Fibroblast of skin of left quadriceps (primary cell): ENCODE measurements around the gene SCN5A.
A peak's percentile ranks its signal among the peaks of the same experiment; 100 is the strongest.

Experiments used
- DNase-seq, 2 experiments: peaks; one replicate each; pipeline ENCODE4 v3.0.0-alpha.2; 2013; ENCODE audit warnings: low read depth in 2 of 2

Gene SCN5A

GRCh38 chr3:38649500-38650247, at the start of gene SCN5A:
Gene SCN5A (minus strand): TSS chr3:38649687. CDS start chr3:38633307, 16,380 bp downstream.
- no peak for DNase-seq

- DNase-seq = no peak
Measured at GRCh38 chr3:38698760-38699159, 49.3 kb upstream of the SCN5A start.

GRCh38 chr3:38698061-38698460, 48.6 kb upstream of the SCN5A start:
- no peak for DNase-seq

- DNase-seq = no peak
Measured at GRCh38 chr3:38696034-38696433, 46.5 kb upstream of the SCN5A start.

- DNase-seq = no peak
Measured at GRCh38 chr3:38690185-38690584, 40.7 kb upstream of the SCN5A start.

GRCh38 chr3:38689774-38690173, 40.3 kb upstream of the SCN5A start:
- DNase-seq = no peak

GRCh38 chr3:38689346-38689745, 39.9 kb upstream of the SCN5A start:
- DNase-seq = no peak

GRCh38 chr3:38687321-38687720, 37.8 kb upstream of the SCN5A start:
- no peak for DNase-seq

- no peak for DNase-seq
Measured at GRCh38 chr3:38684546-38684945, 35.1 kb upstream of the SCN5A start.

- no peak for DNase-seq
Measured at GRCh38 chr3:38669668-38670067, 20.2 kb upstream of the SCN5A start.

GRCh38 chr3:38662544-38662943, 13.1 kb upstream of the SCN5A start:
- peak in 1 of 2 experiments; percentile 3 for DNase-seq

GRCh38 chr3:38658841-38659240, 9.4 kb upstream of the SCN5A start:
- DNase-seq = no peak

- DNase-seq = no peak
Measured at GRCh38 chr3:38657369-38657768, 7.9 kb upstream of the SCN5A start.

- DNase-seq = peak in 1 of 2 experiments; percentile 6
Measured at GRCh38 chr3:38655708-38656300, 6.3 kb upstream of the SCN5A start.

- DNase-seq = no peak
Measured at GRCh38 chr3:38653685-38654537, 4.4 kb upstream of the SCN5A start.

GRCh38 chr3:38652934-38653333, 3.4 kb upstream of the SCN5A start:
- DNase-seq = no peak

GRCh38 chr3:38651153-38651789, 1.8 kb upstream of the SCN5A start:
- DNase-seq = peak; percentile 4 to 11

- DNase-seq = no peak
Measured at GRCh38 chr3:38650248-38650951, 913 bp upstream of the SCN5A start.

GRCh38 chr3:38648659-38649499, 608 bp downstream of the SCN5A start:
- DNase-seq = no peak

GRCh38 chr3:38648024-38648658, 1.3 kb downstream of the SCN5A start:
- DNase-seq = no peak
